Endothelial cell of umbilical vein (primary cell): ENCODE measurements around the gene ANO1.

Source experiments
- EZH2 ChIP-seq: IDR thresholded peaks from 2 replicates; pipeline ENCODE4 v1.6.1; 2012; ENCODE audit warnings: borderline replicate concordance, low read depth, mild to moderate bottlenecking, moderate library complexity, low read length, inconsistent platforms; ENCODE audit not compliant: severe bottlenecking
- MYC ChIP-seq: IDR thresholded peaks from one replicate; pipeline ENCODE4 v1.6.1; 2011; ENCODE audit warnings: mild to moderate bottlenecking, low read depth, low read length
- POLR2A ChIP-seq: IDR thresholded peaks from 2 replicates; pipeline ENCODE4 v1.6.1; 2012; ENCODE audit warnings: low read depth, mild to moderate bottlenecking, control low read depth, low read length
- POLR2AphosphoS5 ChIP-seq: IDR thresholded peaks from 2 replicates; pipeline ENCODE4 v1.6.1; 2012; ENCODE audit warnings: low read depth, mild to moderate bottlenecking, control low read depth, low read length, moderate library complexity; ENCODE audit not compliant: insufficient read depth
- TF ChIP-seq, protein P1 (sequence below), 2 donors: IDR thresholded peaks; 1 replicate in 1 of 2; 2 replicates in 1 of 2; pipeline ENCODE4 v1.5.1; 2011; ENCODE audit warnings: low read length in 2 of 2, mild to moderate bottlenecking in 2 of 2, moderate library complexity in 2 of 2, control low read depth in 1 of 2, inconsistent platforms in 1 of 2, low read depth in 1 of 2; ENCODE audit not compliant: insufficient read depth in 1 of 2; ENCODE audit errors: extremely low read depth in 1 of 2

DNA sequence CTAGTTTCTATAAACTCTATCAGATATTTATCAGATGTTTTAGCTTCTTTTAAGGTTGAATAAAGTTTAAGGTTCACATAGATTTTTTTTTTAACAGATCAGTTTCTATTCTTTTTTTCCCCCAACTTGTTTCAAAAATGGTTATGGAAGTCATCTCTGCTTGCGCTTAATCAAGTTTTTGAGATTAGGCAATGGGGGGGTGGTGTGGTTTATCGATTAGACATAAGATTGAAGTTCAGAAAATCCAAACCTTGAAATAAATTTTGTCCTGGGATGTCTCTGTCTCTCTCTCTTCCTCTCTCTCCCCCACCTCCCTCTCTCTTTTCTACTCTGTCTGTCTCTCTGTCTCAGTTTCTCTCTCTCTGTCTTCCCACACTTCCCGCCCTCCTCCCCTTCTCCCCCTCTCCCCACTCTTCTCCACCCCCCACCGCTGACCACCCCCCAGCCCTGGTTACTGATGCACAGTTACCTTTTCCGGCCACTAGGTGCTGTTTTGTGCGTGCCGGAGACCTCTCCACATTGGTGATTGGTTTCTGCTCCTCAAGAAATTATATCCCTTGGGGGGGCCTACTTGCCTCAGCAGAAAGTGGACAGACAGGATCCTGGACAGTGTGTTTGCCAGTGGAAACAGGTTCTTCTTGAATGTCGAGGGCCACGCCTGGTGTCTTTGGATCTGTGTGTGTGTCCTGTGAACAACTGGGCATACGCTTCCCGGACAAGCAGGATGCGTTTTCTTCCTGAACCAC lies 29.7 kb upstream of the ANO1 start:
- TF ChIP-seq POLR2A: no peak
- TF ChIP-seq, protein P1, sequence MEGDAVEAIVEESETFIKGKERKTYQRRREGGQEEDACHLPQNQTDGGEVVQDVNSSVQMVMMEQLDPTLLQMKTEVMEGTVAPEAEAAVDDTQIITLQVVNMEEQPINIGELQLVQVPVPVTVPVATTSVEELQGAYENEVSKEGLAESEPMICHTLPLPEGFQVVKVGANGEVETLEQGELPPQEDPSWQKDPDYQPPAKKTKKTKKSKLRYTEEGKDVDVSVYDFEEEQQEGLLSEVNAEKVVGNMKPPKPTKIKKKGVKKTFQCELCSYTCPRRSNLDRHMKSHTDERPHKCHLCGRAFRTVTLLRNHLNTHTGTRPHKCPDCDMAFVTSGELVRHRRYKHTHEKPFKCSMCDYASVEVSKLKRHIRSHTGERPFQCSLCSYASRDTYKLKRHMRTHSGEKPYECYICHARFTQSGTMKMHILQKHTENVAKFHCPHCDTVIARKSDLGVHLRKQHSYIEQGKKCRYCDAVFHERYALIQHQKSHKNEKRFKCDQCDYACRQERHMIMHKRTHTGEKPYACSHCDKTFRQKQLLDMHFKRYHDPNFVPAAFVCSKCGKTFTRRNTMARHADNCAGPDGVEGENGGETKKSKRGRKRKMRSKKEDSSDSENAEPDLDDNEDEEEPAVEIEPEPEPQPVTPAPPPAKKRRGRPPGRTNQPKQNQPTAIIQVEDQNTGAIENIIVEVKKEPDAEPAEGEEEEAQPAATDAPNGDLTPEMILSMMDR (IDR thresholded peaks at IDR 0.05; ENCODE audit: extremely low read depth in 1 of 2, insufficient read depth in 1 of 2, low read depth in 1 of 2, low read length in 2 of 2): peak in 1 of 2 donors; percentile 37
- TF ChIP-seq EZH2: no peak
- TF ChIP-seq MYC: no peak
- TF ChIP-seq POLR2AphosphoS5: no peak
